ENCODE data around the gene MED26.

MED26 gene

DNA sequence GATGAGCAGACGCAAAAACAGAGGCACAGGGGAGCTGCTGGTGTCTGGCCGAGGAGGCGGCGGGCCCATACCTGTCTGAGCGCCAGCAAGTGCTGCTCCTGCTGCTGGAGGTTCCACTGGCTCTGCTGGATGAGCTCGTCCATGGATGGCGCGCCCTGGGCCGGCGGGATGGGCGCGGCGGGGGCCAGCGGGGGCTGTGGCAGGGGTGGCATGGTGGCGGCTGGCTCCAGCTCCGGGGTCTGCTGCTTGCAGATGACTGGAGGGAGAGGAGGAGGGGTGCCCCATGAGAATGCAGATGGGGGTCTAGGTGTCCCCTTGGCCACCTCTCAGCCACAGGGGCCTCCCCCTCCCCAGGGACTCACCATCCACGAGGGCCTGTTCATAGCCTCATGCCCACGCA, 92.6 kb downstream of the MED26 start:
- DNase-seq, result no peak

DNA sequence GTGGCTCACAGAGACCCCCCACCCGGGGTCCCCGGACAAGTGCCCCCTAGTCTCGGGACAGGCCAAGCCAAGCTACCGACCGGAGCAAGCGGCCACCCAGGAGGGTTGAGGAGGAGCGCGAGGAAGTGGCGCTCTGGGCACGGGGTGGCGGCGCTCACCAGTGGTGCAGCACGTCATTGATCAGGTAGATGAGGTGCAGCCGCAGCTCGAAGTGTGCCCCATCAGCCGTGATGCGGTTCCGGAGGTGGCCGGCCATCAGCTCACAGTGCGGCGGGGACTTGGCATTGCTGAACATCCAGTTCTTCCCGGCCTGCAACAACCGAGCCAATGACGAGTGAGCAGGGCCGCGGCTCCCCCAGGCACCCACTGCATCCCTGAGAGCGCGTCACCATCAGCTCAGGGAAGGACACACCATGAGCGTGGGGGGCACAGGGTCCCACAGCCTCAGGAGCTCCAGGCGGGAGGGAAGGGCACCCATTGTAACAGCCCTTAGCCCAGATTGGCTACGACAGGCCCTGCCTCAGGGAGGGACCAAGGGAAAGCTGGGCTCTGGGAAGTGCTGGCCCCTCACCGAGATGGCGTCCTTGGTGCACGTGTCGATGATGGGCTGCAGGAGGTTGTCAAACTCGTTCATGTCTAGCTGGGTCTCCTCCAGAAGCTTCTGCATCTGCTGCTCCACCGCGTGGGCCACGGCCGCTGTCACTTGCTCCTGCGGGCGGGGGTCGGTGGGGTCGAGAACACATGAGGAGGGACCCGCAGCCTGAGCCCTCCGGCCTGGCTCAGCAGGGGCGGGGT, 95.4 kb downstream of the MED26 start:
- no peak for DNase-seq

DNA sequence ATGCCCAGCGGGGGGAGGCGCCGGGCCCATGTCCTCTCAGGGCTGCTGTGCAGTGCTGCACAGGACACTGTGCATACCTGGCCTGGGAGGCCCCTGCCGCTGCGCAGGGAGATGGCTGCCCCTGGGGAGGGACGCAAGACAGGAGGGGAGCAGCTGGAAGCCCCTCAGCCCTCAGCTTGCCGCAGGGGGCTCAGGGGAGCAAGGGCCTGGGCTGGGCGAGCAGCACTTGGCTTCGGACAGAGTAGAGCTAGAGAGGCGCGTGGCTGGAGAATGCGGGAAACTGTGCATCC, 96.7 kb downstream of the MED26 start:
- no peak for DNase-seq

DNA sequence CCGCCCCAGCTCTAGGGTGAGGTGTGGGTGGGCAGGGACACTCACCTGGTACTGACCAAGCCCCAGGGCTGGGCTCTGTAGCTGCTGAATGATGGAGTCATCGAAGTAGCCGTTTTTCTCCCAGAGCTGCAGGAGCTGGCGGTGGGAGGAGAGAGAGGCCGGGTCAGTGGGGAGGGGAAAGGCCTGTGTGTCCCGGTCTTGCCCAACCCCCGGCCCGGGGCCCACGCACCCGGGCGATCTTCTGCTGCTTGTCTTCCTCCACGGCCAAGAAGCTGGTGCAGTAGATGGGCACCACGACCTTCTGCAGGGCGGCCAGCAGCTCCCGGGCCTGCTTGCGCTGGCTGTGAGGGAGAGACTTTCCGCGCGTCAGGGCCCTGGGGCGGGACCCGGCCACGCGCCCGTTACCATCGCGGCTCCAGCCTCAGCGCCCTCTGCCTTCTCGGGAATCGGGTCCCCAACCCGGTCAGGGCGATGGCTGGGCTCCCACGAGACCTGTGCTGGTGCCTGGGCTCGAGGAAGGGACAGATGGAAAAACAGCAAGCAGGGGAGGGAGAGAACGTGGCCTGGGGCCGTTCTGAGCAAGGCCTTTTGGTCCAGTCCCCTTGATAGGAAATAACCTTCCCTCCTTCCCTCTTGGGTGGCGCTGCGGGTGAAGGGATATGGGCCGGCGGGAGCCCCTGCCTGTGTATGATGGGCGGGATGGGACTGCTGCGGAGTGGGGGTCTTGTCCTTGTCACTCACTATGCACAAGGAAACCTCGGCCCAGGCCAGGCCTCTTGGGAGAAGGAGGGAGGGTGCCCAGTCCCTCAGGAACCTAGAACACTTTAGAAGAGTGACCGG, 97.2 kb downstream of the MED26 start:
- no peak for DNase-seq

DNA sequence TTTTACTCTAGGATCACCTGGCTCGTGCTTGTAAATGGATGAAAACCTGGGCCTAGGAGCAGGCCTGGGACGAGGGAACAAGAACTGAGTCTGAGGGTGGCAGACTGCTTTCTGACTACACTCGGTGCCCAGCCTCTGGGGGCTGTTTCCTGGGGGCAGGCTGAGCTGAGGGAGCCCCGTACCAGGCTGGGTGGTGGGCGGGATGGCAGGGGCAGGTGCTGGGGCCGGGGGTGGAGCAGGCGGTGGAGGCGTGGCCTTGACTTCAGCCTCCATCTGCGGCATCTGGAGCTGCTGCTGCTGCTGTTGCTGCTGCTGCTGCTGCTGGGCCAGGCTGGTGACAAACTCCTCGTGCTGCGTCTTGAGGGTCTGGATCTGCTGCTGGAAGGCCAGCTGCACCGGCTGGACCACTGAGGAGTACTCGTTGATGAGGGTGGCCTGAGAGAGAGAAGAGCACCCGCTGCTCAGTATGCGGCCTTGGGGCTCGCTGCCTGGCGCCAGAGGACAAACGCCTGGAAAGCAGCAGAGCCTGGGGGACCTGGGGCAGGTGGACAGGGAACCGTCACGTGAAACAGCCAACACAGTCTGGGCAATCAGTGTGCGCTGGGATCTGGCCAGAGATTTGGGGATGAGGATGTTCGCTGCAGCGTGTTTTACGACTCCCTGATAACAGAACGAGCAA, 98.4 kb downstream of the MED26 start:
- DNase-seq, result no peak

DNA sequence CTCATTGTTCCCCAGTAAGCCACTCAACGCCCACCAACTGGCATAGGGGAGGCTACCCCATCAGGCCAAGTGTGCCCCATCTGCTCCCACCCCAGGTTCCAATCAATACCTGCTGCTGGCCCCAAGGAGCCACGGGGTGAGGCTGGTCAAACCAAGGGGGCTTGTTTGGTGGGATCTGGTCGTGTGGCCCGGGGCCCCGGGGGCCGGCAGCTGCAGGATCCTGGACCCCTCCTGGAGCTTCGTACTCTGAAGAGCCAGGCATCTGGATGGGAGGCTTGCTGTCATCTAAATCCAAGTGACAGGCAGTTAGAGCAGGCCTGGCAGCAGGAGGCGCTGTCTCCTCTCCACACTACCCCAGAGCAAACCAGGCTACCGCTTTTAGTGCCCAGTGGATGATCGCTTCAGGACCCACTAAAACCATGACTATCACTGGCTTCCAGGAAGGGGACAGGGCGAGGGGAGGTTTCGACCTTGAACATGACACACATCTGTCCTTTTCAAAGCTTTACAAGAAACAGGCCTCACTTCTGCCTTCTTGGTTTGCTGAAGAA, 100.0 kb downstream of the MED26 start:
- DNase-seq, result peak in 1 of 2 experiments; percentile 23

DNA sequence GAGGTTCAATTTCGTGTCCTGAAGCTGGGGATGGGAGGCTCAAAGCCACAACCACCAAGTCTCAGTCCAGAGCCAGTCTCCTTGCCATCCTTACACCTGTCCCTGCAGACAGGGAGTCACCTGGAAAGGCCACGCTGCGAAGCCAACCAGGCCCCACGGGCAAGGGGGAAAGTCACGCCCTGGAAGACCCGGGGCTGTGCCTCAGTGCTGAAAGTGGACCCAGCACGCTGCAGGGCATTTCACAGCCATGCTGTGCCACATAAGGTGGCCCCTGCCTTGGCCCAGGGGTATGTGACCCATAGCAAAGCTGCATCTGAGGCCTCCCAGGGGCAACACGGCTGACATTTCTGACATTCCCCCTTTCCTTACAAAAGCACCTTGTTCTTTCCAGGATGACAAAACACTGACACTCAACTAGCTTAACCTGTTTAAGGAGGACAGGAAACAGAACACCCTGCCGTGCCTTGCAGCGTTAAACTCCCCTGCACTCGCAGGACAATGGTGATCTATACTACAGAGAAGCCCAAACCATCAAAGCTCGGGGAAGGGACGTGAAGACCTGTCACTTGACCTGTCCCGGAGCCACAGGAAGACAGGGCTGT, 100.6 kb downstream of the MED26 start:
- DNase-seq, result no peak

DNA sequence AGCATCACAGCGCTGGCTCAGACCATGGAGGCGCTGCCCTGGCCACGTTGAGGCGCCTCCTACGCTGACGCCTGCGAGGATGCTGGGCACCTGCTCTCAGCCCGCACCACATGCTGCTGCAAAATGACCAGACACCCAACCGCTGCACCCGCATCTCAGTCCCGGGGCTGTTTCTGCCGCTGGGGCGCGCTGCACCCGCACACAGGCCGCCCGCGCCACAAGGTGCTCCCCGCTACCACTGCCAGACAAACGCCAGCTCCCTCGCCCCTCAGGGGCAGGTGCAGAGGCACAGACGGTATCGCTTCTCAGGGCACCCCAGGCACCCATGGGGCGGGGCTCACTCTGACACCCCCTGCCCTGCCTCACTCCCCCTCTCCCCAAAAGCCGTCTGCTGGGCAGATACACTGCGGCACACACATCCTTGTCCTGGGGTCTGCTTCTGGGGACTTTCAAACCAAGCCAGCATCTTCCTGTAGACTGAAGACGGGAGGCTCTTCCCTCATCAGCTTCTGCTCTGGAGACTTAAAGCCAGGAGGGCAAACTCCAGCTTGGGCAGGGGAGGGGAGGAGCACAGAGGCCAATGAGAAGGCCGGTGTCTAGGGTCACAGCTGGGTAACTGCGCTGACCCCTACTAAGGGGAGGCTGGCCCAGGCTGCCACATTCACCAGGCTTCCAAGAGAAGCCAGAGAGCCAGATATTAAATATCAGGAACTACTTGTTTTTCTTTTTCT, 102.1 kb downstream of the MED26 start:
- DNase-seq, result no peak

DNA sequence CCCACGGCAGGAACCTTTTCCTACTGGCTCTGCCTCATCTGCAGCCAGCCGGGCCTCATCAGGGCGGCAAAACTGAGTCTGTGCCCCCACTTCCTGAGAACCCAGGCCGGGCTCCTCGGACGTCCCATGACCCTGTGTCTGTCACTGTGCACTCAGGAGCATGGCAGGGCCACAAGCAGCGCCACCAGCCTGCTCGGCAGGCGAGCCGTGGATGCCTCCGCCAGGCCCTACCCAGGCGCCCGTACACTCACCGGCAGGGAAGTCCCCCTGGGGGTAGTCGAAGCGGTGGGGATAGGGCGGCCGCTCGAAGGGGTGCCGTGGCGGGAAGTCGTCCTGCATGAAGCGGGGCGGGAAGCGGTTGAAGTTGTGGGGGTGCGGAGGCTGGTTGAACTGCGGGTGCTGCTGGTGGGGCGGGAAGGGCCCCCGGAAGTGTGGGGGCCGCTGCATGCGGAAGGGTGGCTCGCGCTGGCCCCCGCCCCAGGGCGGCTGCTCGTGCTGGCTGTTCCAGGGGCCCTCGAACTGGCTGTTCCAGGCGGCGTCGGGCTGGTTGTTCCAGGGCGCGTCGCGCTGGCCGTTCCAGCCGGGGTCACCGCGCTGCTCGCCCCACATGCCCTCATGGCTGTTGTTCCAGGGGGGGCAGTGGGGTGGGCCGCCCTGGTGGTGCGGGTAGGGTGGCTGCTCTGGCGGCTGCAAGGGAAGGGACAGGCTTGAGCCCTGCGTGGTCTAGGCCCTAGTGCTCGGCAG, 102.8 kb downstream of the MED26 start:
- no peak for DNase-seq

Measured in NCI-H524 (cell line).